Neural progenitor cell (in vitro differentiated cells): ENCODE results near the gene ARID5B. TPM values are rescaled to one million over a fixed set of nuclear protein-coding genes. Genes with fewer than 3 reads are reported as not detected.

Experiments
- DNase-seq: peaks from one replicate; pipeline ENCODE4 v3.0.0-alpha.2; 2016; ENCODE audit warnings: low spot score
- H2AFZ ChIP-seq: fragments of 200-600 bp; sonication (generic); replicated peaks from 2 replicates; pipeline ENCODE4 v1.6.1; 2016; ENCODE audit warnings: antibody characterized with exemption
- H3F3A ChIP-seq: fragments of 200-600 bp; sonication (generic); 2 replicates; pipeline ENCODE4 v1.6.1; 2016; ENCODE audit warnings: antibody characterized with exemption, low read depth
- H3K27ac ChIP-seq: fragments of 200-600 bp; sonication (generic); 2 replicates; pipeline ENCODE4 v1.5.1; 2016; ENCODE audit warnings: mild to moderate bottlenecking
- H3K27me3 ChIP-seq: fragments of 200-600 bp; sonication (generic); 2 replicates; pipeline ENCODE4 v1.6.1; 2016; ENCODE audit warnings: mild to moderate bottlenecking, moderate library complexity
- H3K36me3 ChIP-seq: fragments of 200-600 bp; sonication (generic); 2 replicates; pipeline ENCODE4 v1.5.1; 2016
- H3K4me1 ChIP-seq: fragments of 200-600 bp; sonication (generic); 2 replicates; pipeline ENCODE4 v1.6.1; 2016; ENCODE audit warnings: mixed run types
- H3K4me2 ChIP-seq: fragments of 200-600 bp; sonication (generic); 2 replicates; pipeline ENCODE4 v1.6.1; 2016
- H3K4me3 ChIP-seq: fragments of 200-600 bp; sonication (generic); 2 replicates; pipeline ENCODE4 v1.5.1; 2016
- H3K79me2 ChIP-seq: fragments of 200-600 bp; sonication (generic); 2 replicates; pipeline ENCODE4 v1.6.1; 2016; ENCODE audit warnings: low read depth
- H3K9ac ChIP-seq: fragments of 200-600 bp; sonication (generic); 2 replicates; pipeline ENCODE4 v1.6.1; 2016
- H3K9me3 ChIP-seq: fragments of 200-600 bp; sonication (generic); 2 replicates; pipeline ENCODE4 v1.5.1; 2016; ENCODE audit warnings: low read depth
- H4K20me1 ChIP-seq: fragments of 200-600 bp; sonication (generic); 2 replicates; pipeline ENCODE4 v1.6.1; 2016; ENCODE audit warnings: low read depth
- H3K27ac Mint-ChIP-seq: 3 replicates; pipeline ENCODE4 v1.8.0; 2021; ENCODE audit warnings: mixed read lengths
- H3K27me3 Mint-ChIP-seq: 2 replicates; pipeline ENCODE4 v1.8.0; 2022; ENCODE audit warnings: low read depth, mild to moderate bottlenecking, inconsistent platforms, moderate library complexity, mixed read lengths; ENCODE audit not compliant: insufficient read depth
- H3K36me3 Mint-ChIP-seq: 3 replicates; pipeline ENCODE4 v1.8.0; 2021; ENCODE audit warnings: mixed read lengths
- H3K4me1 Mint-ChIP-seq: 3 replicates; pipeline ENCODE4 v1.8.0; 2021; ENCODE audit warnings: mixed read lengths
- H3K4me3 Mint-ChIP-seq: 3 replicates; pipeline ENCODE4 v1.8.0; 2021; ENCODE audit warnings: mild to moderate bottlenecking, moderate library complexity, mixed read lengths
- H3K9me3 Mint-ChIP-seq: 3 replicates; pipeline ENCODE4 v1.8.0; 2020; ENCODE audit warnings: mixed read lengths
- CTCF ChIP-seq: fragments of 200-600 bp; sonication (generic); IDR thresholded peaks from 2 replicates; pipeline ENCODE4 v1.5.1; 2017; ENCODE audit warnings: antibody characterized with exemption, mild to moderate bottlenecking
- EZH2 ChIP-seq: fragments of 200-600 bp; sonication (generic); IDR thresholded peaks from 2 replicates; pipeline ENCODE4 v1.6.1; 2017; ENCODE audit warnings: antibody characterized with exemption, mild to moderate bottlenecking, moderate library complexity
- EZH2phosphoT487 ChIP-seq: fragments of 200-600 bp; sonication (generic); IDR thresholded peaks from 2 replicates; pipeline ENCODE4 v1.6.1; 2017; ENCODE audit warnings: antibody characterized with exemption
- total RNA-seq: library from RNA; depleted of rRNA; stranded (reverse); fragments of >200 nt; gene quantifications from 2 replicates; pipeline ENCODE4 v1.2.3, GENCODE V29; 2015; ENCODE audit warnings: low replicate concordance

The ARID5B gene
- total RNA-seq, 1 donor from 2014 or later = 1.5 TPM

GRCh38 chr10:61907587-61907986 lies 6.1 kb downstream of the ARID5B start:
- no peak overlapping the region for H3K9ac ChIP-seq
- Mint-ChIP-seq H3K27me3 (peaks cover 1% of the 10 kb centered on the region), H3K4me1 (peaks cover 16% of the 10 kb centered on the region), H3K36me3 (peaks cover 3% of the 10 kb centered on the region), H3K9me3 (no peaks in the 10 kb centered on the region), H3K4me3 (no peak overlapping the region), H3K27ac (no peak overlapping the region)
- no peak overlapping the region for H3K27ac ChIP-seq
- no peaks in the 10 kb centered on the region for H3K4me1 ChIP-seq
- DNase-seq = no peak
- H3K27me3 ChIP-seq = peaks cover 9% of the 10 kb centered on the region
- peaks cover 8% of the 10 kb centered on the region for H3F3A ChIP-seq
- H3K4me2 ChIP-seq = no peak overlapping the region
- H2AFZ ChIP-seq = no peak overlapping the region
- H3K4me3 ChIP-seq = no peak overlapping the region
- TF ChIP-seq EZH2phosphoT487 (no peak), EZH2 (no peak), CTCF (no peak)
- no peaks in the 10 kb centered on the region for H3K36me3 ChIP-seq
- H3K79me2 ChIP-seq = no peaks in the 10 kb centered on the region
- no peaks in the 10 kb centered on the region for H3K9me3 ChIP-seq
- peaks cover 3% of the 10 kb centered on the region for H4K20me1 ChIP-seq

- no peaks in the 10 kb centered on the region for H3K36me3 ChIP-seq
- Mint-ChIP-seq H3K9me3 (no peaks in the 10 kb centered on the region), H3K4me1 (peaks cover 6% of the 10 kb centered on the region), H3K36me3 (peaks cover 12% of the 10 kb centered on the region), H3K27me3 (no peaks in the 10 kb centered on the region), H3K27ac (no peak overlapping the region), H3K4me3 (no peak overlapping the region)
- no peak overlapping the region for H2AFZ ChIP-seq
- no peak overlapping the region for H3K9ac ChIP-seq
- TF ChIP-seq EZH2phosphoT487 = no peak
- no peak for TF ChIP-seq CTCF
- no peak for TF ChIP-seq EZH2
- H3K4me1 ChIP-seq = no peaks in the 10 kb centered on the region
- no peak overlapping the region for H3K4me3 ChIP-seq
- no peak for DNase-seq
- no peaks in the 10 kb centered on the region for H3K9me3 ChIP-seq
- no peaks in the 10 kb centered on the region for H4K20me1 ChIP-seq
- no peaks in the 10 kb centered on the region for H3F3A ChIP-seq
- H3K27me3 ChIP-seq = no peaks in the 10 kb centered on the region
- no peak overlapping the region for H3K27ac ChIP-seq
- no peaks in the 10 kb centered on the region for H3K79me2 ChIP-seq
- H3K4me2 ChIP-seq = no peak overlapping the region
Measured at GRCh38 chr10:61910226-61910805, 8.8 kb downstream of the ARID5B start.

GRCh38 chr10:61910894-61911293 lies 9.4 kb downstream of the ARID5B start:
- peaks cover 6% of the 10 kb centered on the region for H3K4me1 Mint-ChIP-seq
- no peak overlapping the region for H3K27ac ChIP-seq
- H3K27me3 ChIP-seq = no peaks in the 10 kb centered on the region
- H4K20me1 ChIP-seq = no peaks in the 10 kb centered on the region
- no peaks in the 10 kb centered on the region for H3K79me2 ChIP-seq
- no peaks in the 10 kb centered on the region for H3K27me3 Mint-ChIP-seq
- DNase-seq = no peak
- no peaks in the 10 kb centered on the region for H3K36me3 ChIP-seq
- no peak overlapping the region for H3K4me2 ChIP-seq
- H3K9me3 Mint-ChIP-seq = no peaks in the 10 kb centered on the region
- no peaks in the 10 kb centered on the region for H3K4me1 ChIP-seq
- H3K9me3 ChIP-seq = no peaks in the 10 kb centered on the region
- H3F3A ChIP-seq = no peaks in the 10 kb centered on the region
- H2AFZ ChIP-seq = no peak overlapping the region
- no peak overlapping the region for H3K4me3 ChIP-seq
- H3K4me3 Mint-ChIP-seq = no peak overlapping the region
- H3K27ac Mint-ChIP-seq = no peak overlapping the region
- TF ChIP-seq CTCF (no peak), EZH2phosphoT487 (no peak), EZH2 (no peak)
- peaks cover 15% of the 10 kb centered on the region for H3K36me3 Mint-ChIP-seq
- H3K9ac ChIP-seq = no peak overlapping the region
